Fibroblast of villous mesenchyme (primary cell): ENCODE results near the gene NXPH2. TPM values are rescaled to one million over a fixed set of nuclear protein-coding genes. Genes with fewer than 3 reads are reported as not detected.

Source experiments
- DNase-seq: peaks from one replicate; pipeline ENCODE4 v3.0.0-alpha.2; 2010; ENCODE audit warnings: low read depth
- H3K4me3 ChIP-seq: 2 replicates; pipeline ENCODE4 v1.5.1; 2011; ENCODE audit warnings: low read depth, mild to moderate bottlenecking, low read length
- total RNA-seq: library from RNA; depleted of rRNA; stranded (reverse); fragments of >200 nt; gene quantifications from 2 replicates; pipeline ENCODE4 v1.2.3, GENCODE V29; 2012
- TF ChIP-seq, protein P1 (sequence below): IDR thresholded peaks from 2 replicates; pipeline ENCODE4 v1.5.1; 2012; ENCODE audit warnings: low read depth, mild to moderate bottlenecking, low read length; ENCODE audit not compliant: insufficient read depth

Gene NXPH2
- total RNA-seq, 1 donor, result under 0.01 TPM

GRCh38 chr2:138780446-138780880 is 273 bp upstream of the NXPH2 start:
- DNase-seq, result no peak
- TF ChIP-seq, protein P1, sequence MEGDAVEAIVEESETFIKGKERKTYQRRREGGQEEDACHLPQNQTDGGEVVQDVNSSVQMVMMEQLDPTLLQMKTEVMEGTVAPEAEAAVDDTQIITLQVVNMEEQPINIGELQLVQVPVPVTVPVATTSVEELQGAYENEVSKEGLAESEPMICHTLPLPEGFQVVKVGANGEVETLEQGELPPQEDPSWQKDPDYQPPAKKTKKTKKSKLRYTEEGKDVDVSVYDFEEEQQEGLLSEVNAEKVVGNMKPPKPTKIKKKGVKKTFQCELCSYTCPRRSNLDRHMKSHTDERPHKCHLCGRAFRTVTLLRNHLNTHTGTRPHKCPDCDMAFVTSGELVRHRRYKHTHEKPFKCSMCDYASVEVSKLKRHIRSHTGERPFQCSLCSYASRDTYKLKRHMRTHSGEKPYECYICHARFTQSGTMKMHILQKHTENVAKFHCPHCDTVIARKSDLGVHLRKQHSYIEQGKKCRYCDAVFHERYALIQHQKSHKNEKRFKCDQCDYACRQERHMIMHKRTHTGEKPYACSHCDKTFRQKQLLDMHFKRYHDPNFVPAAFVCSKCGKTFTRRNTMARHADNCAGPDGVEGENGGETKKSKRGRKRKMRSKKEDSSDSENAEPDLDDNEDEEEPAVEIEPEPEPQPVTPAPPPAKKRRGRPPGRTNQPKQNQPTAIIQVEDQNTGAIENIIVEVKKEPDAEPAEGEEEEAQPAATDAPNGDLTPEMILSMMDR, result no peak
- no peak overlapping the region for H3K4me3 ChIP-seq

GRCh38 chr2:138779406-138779780 is 797 bp downstream of the NXPH2 start:
- TF ChIP-seq, protein P1, result no peak
- no peak overlapping the region for H3K4me3 ChIP-seq
- DNase-seq, result no peak

GRCh38 chr2:138777996-138778395 is 2.2 kb downstream of the NXPH2 start:
- DNase-seq, result peak; percentile 3
- no peak overlapping the region for H3K4me3 ChIP-seq
- TF ChIP-seq, protein P1, result no peak

GRCh38 chr2:138775736-138776135 is 4.5 kb downstream of the NXPH2 start:
- no peak for DNase-seq
- TF ChIP-seq, protein P1, result no peak
- no peak overlapping the region for H3K4me3 ChIP-seq

DNA sequence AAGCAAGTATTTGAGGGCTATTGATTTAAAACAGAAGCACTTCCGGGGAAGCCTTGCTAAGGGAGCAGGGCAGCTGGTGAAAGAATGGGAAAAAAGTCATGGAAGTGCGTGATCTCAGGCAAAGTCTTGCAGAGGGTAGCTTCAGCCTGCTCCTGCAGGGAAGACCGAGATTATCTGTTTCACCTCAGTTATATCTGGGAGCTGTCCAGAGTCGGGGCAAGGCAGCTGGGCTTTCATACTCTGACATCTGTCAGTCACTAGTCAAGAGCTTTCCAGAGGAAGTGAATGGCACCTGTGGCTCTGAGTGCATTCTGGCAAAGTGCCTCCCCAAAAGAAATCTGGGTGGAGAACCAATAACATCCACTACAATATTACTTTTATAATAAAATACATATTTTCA is 8.7 kb downstream of the NXPH2 start:
- TF ChIP-seq, protein P1, result no peak
- H3K4me3 ChIP-seq, result no peak overlapping the region
- no peak for DNase-seq

- TF ChIP-seq, protein P1, result no peak
- H3K4me3 ChIP-seq, result no peak overlapping the region
- DNase-seq, result no peak
Measured at GRCh38 chr2:138767101-138767500, 13.1 kb downstream of the NXPH2 start.

- no peak for DNase-seq
- TF ChIP-seq, protein P1, result no peak
- no peak overlapping the region for H3K4me3 ChIP-seq
Measured at GRCh38 chr2:138766464-138766863, 13.7 kb downstream of the NXPH2 start.
